SH-SY5Y (cell line): ENCODE measurements around the gene SLC5A6.

ENCODE experiments used
- GATA2 ChIP-seq: IDR thresholded peaks from 2 replicates; pipeline ENCODE4 v1.6.1; 2011; ENCODE audit warnings: mild to moderate bottlenecking, low read depth, low read length
- GATA3 ChIP-seq: IDR thresholded peaks from 2 replicates; pipeline ENCODE4 v1.6.1; 2011; ENCODE audit warnings: low read depth, mild to moderate bottlenecking, low read length, moderate library complexity

DNA sequence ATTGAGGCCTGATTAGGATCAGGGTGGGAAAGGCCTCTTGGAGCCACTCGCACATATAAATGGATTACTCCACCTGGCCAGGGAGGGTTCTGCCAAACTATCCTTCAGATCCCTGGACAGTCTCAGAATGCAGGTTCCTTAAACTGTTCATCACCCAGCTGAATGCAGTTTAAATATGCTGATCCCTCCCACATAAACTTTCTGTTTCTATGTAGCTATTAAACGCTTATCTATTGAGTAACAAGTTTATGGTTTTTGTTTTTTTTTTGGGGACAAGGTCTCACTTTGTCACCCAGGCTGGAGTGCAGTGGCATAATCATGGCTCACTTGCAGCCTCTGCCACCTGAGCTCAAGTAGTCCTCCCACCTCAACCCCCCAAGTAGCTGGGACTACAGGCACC is 7.0 kb upstream of the SLC5A6 start:
- TF ChIP-seq GATA2 (no peak), GATA3 (no peak; the same call in 1 of the 2 replicates)
